GM23338 (cell line): ENCODE results near the gene ZNF737.
"Not testable (repeated sequence)": the region's sequence is repeated elsewhere in the genome, so short reads cannot be mapped to it uniquely, and the experiment has no call there.

Source experiments
- EZH2phosphoT487 ChIP-seq: fragments of 200-600 bp; sonication (generic); IDR thresholded peaks from one replicate; pipeline ENCODE4 v1.8.1; 2018; ENCODE audit warnings: antibody characterized with exemption; ENCODE audit not compliant: unreplicated experiment
- JUNB ChIP-seq: IDR thresholded peaks from one replicate; pipeline ENCODE4 v1.6.1; 2016; ENCODE audit warnings: antibody characterized with exemption; ENCODE audit not compliant: unreplicated experiment
- POLR2AphosphoS5 ChIP-seq: IDR thresholded peaks from 2 replicates; pipeline ENCODE4 v1.6.1; 2016; ENCODE audit warnings: antibody characterized with exemption, low read depth
- REST ChIP-seq: IDR thresholded peaks from one replicate; pipeline ENCODE4 v1.6.1; 2018; ENCODE audit warnings: antibody characterized with exemption; ENCODE audit not compliant: unreplicated experiment
- ZNF462 ChIP-seq: fragments of 250-450 bp; sonication (Bioruptor Pico); IDR thresholded peaks from 2 replicates; pipeline ENCODE4 v1.5.0; 2020; ENCODE audit warnings: mild to moderate bottlenecking, moderate library complexity
- TF ChIP-seq, protein P1 (sequence below), 2 experiments: fragments of 200-600 bp in 1 of 2; sonication (generic) in 1 of 2; conservative IDR thresholded peaks; 2 replicates each; pipeline versions ENCODE4 v1.5.1 to v1.6.1; 2016 to 2017; ENCODE audit warnings: antibody characterized with exemption in 2 of 2, low read depth in 2 of 2, mild to moderate bottlenecking in 2 of 2, moderate library complexity in 1 of 2
- TF ChIP-seq, protein P2 (sequence below): IDR thresholded peaks from 2 replicates; pipeline ENCODE4 v1.6.1; 2016; ENCODE audit warnings: antibody characterized with exemption

GRCh38 chr19:20614971-20615370 is 49.4 kb upstream of the ZNF737 start:
- TF ChIP-seq, protein P1, sequence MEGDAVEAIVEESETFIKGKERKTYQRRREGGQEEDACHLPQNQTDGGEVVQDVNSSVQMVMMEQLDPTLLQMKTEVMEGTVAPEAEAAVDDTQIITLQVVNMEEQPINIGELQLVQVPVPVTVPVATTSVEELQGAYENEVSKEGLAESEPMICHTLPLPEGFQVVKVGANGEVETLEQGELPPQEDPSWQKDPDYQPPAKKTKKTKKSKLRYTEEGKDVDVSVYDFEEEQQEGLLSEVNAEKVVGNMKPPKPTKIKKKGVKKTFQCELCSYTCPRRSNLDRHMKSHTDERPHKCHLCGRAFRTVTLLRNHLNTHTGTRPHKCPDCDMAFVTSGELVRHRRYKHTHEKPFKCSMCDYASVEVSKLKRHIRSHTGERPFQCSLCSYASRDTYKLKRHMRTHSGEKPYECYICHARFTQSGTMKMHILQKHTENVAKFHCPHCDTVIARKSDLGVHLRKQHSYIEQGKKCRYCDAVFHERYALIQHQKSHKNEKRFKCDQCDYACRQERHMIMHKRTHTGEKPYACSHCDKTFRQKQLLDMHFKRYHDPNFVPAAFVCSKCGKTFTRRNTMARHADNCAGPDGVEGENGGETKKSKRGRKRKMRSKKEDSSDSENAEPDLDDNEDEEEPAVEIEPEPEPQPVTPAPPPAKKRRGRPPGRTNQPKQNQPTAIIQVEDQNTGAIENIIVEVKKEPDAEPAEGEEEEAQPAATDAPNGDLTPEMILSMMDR (conservative IDR thresholded peaks at IDR 0.05; ENCODE audit: low read depth in 2 of 2) = not testable (repeated sequence)
- not testable (repeated sequence) for TF ChIP-seq JUNB; REST; POLR2AphosphoS5; EZH2phosphoT487; ZNF462 (CRISPR knock-in tag)
- TF ChIP-seq, protein P2, sequence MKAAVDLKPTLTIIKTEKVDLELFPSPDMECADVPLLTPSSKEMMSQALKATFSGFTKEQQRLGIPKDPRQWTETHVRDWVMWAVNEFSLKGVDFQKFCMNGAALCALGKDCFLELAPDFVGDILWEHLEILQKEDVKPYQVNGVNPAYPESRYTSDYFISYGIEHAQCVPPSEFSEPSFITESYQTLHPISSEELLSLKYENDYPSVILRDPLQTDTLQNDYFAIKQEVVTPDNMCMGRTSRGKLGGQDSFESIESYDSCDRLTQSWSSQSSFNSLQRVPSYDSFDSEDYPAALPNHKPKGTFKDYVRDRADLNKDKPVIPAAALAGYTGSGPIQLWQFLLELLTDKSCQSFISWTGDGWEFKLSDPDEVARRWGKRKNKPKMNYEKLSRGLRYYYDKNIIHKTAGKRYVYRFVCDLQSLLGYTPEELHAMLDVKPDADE = not testable (repeated sequence)
